K562 (cell line): Measurements from ENCODE around the gene ZDHHC18. TPM values are rescaled to one million over a fixed set of nuclear protein-coding genes. Genes with fewer than 3 reads are reported as not detected.

ENCODE experiments used
- ATAC-seq: fragments of 200-7000 bp; cut with Tn5 transposase; 3 replicates; pipeline ENCODE4 v1.9.1; 2020; ENCODE audit warnings: moderate library complexity
- BruUV-seq: library from RNA; stranded (reverse); fragments of 400-500 nt; replicated peaks from 2 replicates; lab custom pipeline; 2021; lab: Mats Ljungman, UMichigan
- CTCF ChIA-PET: fragments of 300-600 bp; formaldehyde crosslinking; extraction: SDS; loops from one replicate; lab custom pipeline; 2021; ENCODE audit warnings: low intra/inter-chr PET ratio; lab: Yijun Ruan, JAX
- POLR2A ChIA-PET: fragments of 300-600, 350-650 bp; sonication (Branson Sonifier 250); formaldehyde crosslinking; extraction: SDS; loops from one replicate; lab custom pipeline; 2021; ENCODE audit warnings: antibody characterized with exemption, inconsistent platforms; lab: Yijun Ruan, JAX
- DNase-seq, 4 experiments: peaks; one replicate each; pipeline versions ENCODE4 v3.0.0 to v3.0.0-alpha.2; 2011 to 2018; ENCODE audit warnings: low spot score in 3 of 4, mixed read lengths in 3 of 4; ENCODE audit errors: extremely low read depth in 1 of 4
- FAIRE-seq: peaks from 2 replicates; lab custom pipeline; 2011; peaks lifted over from hg19 to GRCh38; lab: Jason Lieb, UNC
- H2AFZ ChIP-seq: 2 replicates; pipeline ENCODE4 v1.6.0; 2011; ENCODE audit warnings: low read depth, low read length, control low read depth, inconsistent platforms
- H3K27ac ChIP-seq: fragments of 200-600 bp; 3 replicates; pipeline ENCODE4 v1.8.0; 2011; ENCODE audit warnings: low read depth, mild to moderate bottlenecking, control low read depth, inconsistent platforms, low read length, moderate library complexity, mixed read lengths; ENCODE audit errors: extremely low read depth
- H3K27me3 ChIP-seq, 2 experiments: fragments of 300-600 bp in 1 of 2; 2 replicates in 1 of 2; 3 replicates in 1 of 2; pipeline versions ENCODE4 v1.6.0 to v1.8.0; 2011; ENCODE audit warnings: inconsistent platforms in 2 of 2, low read length in 2 of 2, mild to moderate bottlenecking in 1 of 2, mixed read lengths in 1 of 2, moderate library complexity in 1 of 2; ENCODE audit not compliant: control insufficient read depth in 2 of 2, insufficient read depth in 2 of 2
- H3K36me3 ChIP-seq: fragments of 300-600 bp; 3 replicates; pipeline ENCODE4 v1.8.0; 2011; ENCODE audit warnings: mild to moderate bottlenecking, low read length, inconsistent platforms; ENCODE audit not compliant: control insufficient read depth, insufficient read depth
- H3K4me1 ChIP-seq, 2 experiments: fragments of 200-600 bp in 1 of 2; replicated peaks in 1 of 2; 2 replicates in 1 of 2; 3 replicates in 1 of 2; pipeline versions ENCODE4 v1.5.1 to v1.8.0; 2011; ENCODE audit warnings: inconsistent platforms in 2 of 2, low read length in 2 of 2, mild to moderate bottlenecking in 1 of 2, mixed read lengths in 1 of 2, moderate library complexity in 1 of 2; ENCODE audit not compliant: control insufficient read depth in 2 of 2, insufficient read depth in 2 of 2
- H3K4me2 ChIP-seq: 2 replicates; pipeline ENCODE4 v1.6.1; 2011; ENCODE audit warnings: low read length, control low read depth, inconsistent platforms, mixed read lengths; ENCODE audit not compliant: insufficient read depth
- H3K4me3 ChIP-seq: fragments of 200-600 bp; sonication (generic), shearing (Covaris generic); 2 replicates; pipeline ENCODE4 v1.5.1; 2016; ENCODE audit warnings: control low read depth, inconsistent platforms
- H3K79me2 ChIP-seq: fragments of 200-600 bp; 3 replicates; pipeline ENCODE4 v1.8.0; 2011; ENCODE audit warnings: low read length, inconsistent platforms; ENCODE audit not compliant: control insufficient read depth, insufficient read depth
- H3K9ac ChIP-seq, 2 experiments: 2 replicates each; pipeline versions ENCODE4 v1.6.0 to v1.6.1; 2011; ENCODE audit warnings: low read depth in 2 of 2, low read length in 2 of 2, control low read depth in 1 of 2, inconsistent platforms in 1 of 2, mild to moderate bottlenecking in 1 of 2, mixed read lengths in 1 of 2; ENCODE audit not compliant: insufficient read depth in 1 of 2
- H3K9me1 ChIP-seq: one replicate; pipeline ENCODE4 v1.6.0; 2011; ENCODE audit warnings: inconsistent platforms, mild to moderate bottlenecking, low read length, moderate library complexity; ENCODE audit not compliant: control insufficient read depth, insufficient read depth
- H3K9me3 ChIP-seq: replicated peaks from 2 replicates; pipeline ENCODE4 v1.5.1; 2011; ENCODE audit warnings: low read depth, low read length, inconsistent platforms; ENCODE audit not compliant: control insufficient read depth, insufficient read depth
- H4K20me1 ChIP-seq: replicated peaks from 2 replicates; pipeline ENCODE4 v1.6.1; 2011; ENCODE audit warnings: low read length, inconsistent platforms, mixed read lengths; ENCODE audit not compliant: control insufficient read depth, insufficient read depth
- BRD4 ChIP-seq: fragments of 200-600 bp; sonication (generic); IDR thresholded peaks from 2 replicates; pipeline ENCODE4 v1.6.1; 2017; ENCODE audit warnings: inconsistent platforms
- C11orf30 ChIP-seq: fragments of 450-650 bp; IDR thresholded peaks from 2 replicates; pipeline ENCODE4 v1.6.1; 2016; ENCODE audit warnings: low read depth, mild to moderate bottlenecking
- DMBX1 ChIP-seq: fragments of 250-450 bp; sonication (Bioruptor Pico); IDR thresholded peaks from 2 replicates; pipeline ENCODE4 v1.8.0; 2022; ENCODE audit warnings: inconsistent platforms, mild to moderate bottlenecking, moderate library complexity, borderline replicate concordance
- HEY1 ChIP-seq: fragments of 250-450 bp; sonication (Bioruptor Pico); IDR thresholded peaks from 2 replicates; pipeline ENCODE4 v1.5.0; 2020; ENCODE audit warnings: mild to moderate bottlenecking, moderate library complexity, borderline replicate concordance
- KDM1A ChIP-seq, 2 experiments: fragments of 450-650 bp; IDR thresholded peaks; 2 replicates each; pipeline ENCODE4 v1.6.1; 2016; ENCODE audit warnings: mild to moderate bottlenecking in 2 of 2
- MTF1 ChIP-seq: fragments of 250-450 bp; sonication (Bioruptor Pico); IDR thresholded peaks from 2 replicates; pipeline ENCODE4 v1.9.0; 2021; ENCODE audit warnings: moderate library complexity, mild to moderate bottlenecking, inconsistent platforms, borderline replicate concordance
- MYC ChIP-seq, 2 experiments: fragments of 250-450 bp in 1 of 2; sonication (Bioruptor Pico) in 1 of 2; IDR thresholded peaks; 2 replicates each; pipeline versions ENCODE4 v1.5.1 to v1.6.1; 2012 to 2021; ENCODE audit warnings: low read depth in 2 of 2, borderline replicate concordance in 1 of 2, improper control_type of control experiment in 1 of 2, low read length in 1 of 2, mild to moderate bottlenecking in 1 of 2, moderate library complexity in 1 of 2
- RCOR1 ChIP-seq, 2 experiments: IDR thresholded peaks; 2 replicates each; pipeline ENCODE4 v1.6.1; 2012; ENCODE audit warnings: low read depth in 2 of 2, low read length in 2 of 2, borderline replicate concordance in 1 of 2, improper control_type of control experiment in 1 of 2
- SNIP1 ChIP-seq: fragments of 450-650 bp; IDR thresholded peaks from 2 replicates; pipeline ENCODE4 v1.7.1; 2017; ENCODE audit warnings: low read depth, mild to moderate bottlenecking
- TAF9B ChIP-seq: fragments of 450-650 bp; IDR thresholded peaks from 2 replicates; pipeline ENCODE4 v1.6.1; 2018; ENCODE audit warnings: mild to moderate bottlenecking; ENCODE audit not compliant: partially characterized antibody
- TBL1XR1 ChIP-seq, 2 experiments: IDR thresholded peaks; 2 replicates each; pipeline ENCODE4 v1.6.1; 2012; ENCODE audit warnings: improper control_type of control experiment in 2 of 2, low read length in 2 of 2, mild to moderate bottlenecking in 1 of 2
- ZNF316 ChIP-seq: fragments of 450-650 bp; IDR thresholded peaks from 2 replicates; pipeline ENCODE4 v1.6.1; 2016
- ZZZ3 ChIP-seq: fragments of 450-650 bp; IDR thresholded peaks from 2 replicates; pipeline ENCODE4 v1.6.1; 2016; ENCODE audit warnings: antibody characterized with exemption, mild to moderate bottlenecking, moderate library complexity
- WGBS: fragments of 100-300 bp; shearing (Covaris generic); methylation state at CpG from one replicate; pipeline ENCODE4 v1.1.6; 2016; ENCODE audit warnings: low coverage, mixed read lengths; ENCODE audit not compliant: insufficient coverage; ENCODE audit errors: missing lambda C conversion rate; 5-methylcytosine and 5-hydroxymethylcytosine counted together
- in situ Hi-C: fragments of 300-500 bp; cut with MboI; formaldehyde crosslinking; loops from 4 replicates; pipeline ENCODE4 v1.15.0; 2018; ENCODE audit warnings: inconsistent platforms, mixed read lengths
- intact Hi-C: fragments of 100-400 bp; cut with micrococcal nuclease; formaldehyde crosslinking; loops from 2 replicates; pipeline ENCODE4 v1.14.2; 2022
- polyA plus RNA-seq, 8 experiments: library from polyadenylated mRNA; depleted of rRNA in 4 of 8; stranded (reverse) in 5 of 8; unstranded in 3 of 8; fragments of >200 nt; fragmentation: Nextera tagmentation in 2 of 8; fragmentation: Illumina TruSeq in 1 of 8; extraction: Ambion mirVana in 2 of 8; extraction: Trizol in 1 of 8; gene quantifications; 2 replicates each; pipeline versions ENCODE4 v1.2.1 to v1.2.3, GENCODE V29; 2011 to 2014; ENCODE audit warnings: inconsistent platforms in 1 of 8, missing spikeins in 1 of 8
- total RNA-seq, 7 experiments: library from RNA; depleted of rRNA in 6 of 7; stranded (reverse); fragments of >200 nt in 6 of 7; fragmentation: Illumina TruSeq in 2 of 7; extraction: Trizol in 2 of 7; gene quantifications; 2 replicates each; pipeline versions ENCODE4 v1.2.1 to v1.2.3, GENCODE V29; 2011 to 2021; ENCODE audit warnings: low replicate concordance in 1 of 7

The ZDHHC18 gene
- total and polyA plus RNA-seq, 9 of the 15 experiments (the other 6 are each of a cell fraction or from before 2014, with no cell fraction given) = 0.42 to 35.6 (median 15.8) TPM

DNA sequence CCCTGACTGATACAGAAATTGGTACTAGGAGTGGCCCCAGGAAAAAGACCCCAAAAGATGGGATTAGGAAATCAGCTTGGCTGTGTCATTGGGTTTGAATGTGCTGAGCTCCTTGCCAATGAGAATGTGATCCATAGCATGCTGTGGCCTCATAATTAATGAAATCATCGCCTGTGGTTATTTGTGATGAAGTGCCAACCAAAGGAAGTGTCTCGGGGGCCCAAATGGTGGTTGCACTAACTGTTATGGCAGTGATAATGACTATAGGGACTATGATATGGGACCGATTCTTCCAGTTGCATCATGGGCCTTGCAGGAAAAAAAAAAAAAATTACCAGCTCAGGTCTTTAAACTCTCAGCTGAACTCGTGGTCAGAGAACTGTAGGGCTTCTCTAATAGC, 15.4 kb upstream of the ZDHHC18 start:
- no peak overlapping the region for H3K9ac ChIP-seq
- H4K20me1 ChIP-seq = no peaks in the 10 kb centered on the region
- no peak overlapping the region for H2AFZ ChIP-seq
- H3K4me1 ChIP-seq = no peaks in the 10 kb centered on the region; a peak in 2 of 5 replicates
- no peak overlapping the region for H3K4me2 ChIP-seq
- BruUV-seq = no TSS peak
- H3K9me1 ChIP-seq = no peaks in the 10 kb centered on the region
- no peak for ATAC-seq
- in situ Hi-C loops (no loop called here), intact Hi-C loops (loop anchor here (5.0 kb wide), 1 partner anchor 66 kb away; no protein-coding TSS in a partner anchor)
- no peaks in the 10 kb centered on the region for H3K36me3 ChIP-seq
- H3K79me2 ChIP-seq = no peaks in the 10 kb centered on the region
- no peaks in the 10 kb centered on the region for H3K27me3 ChIP-seq
- FAIRE-seq = no peak
- CTCF ChIA-PET = interaction anchor here (0.6 to 1.2 kb wide), 3 partner anchors 16 to 208 kb away, joined by 3 to 7 read pairs (median 4); no protein-coding TSS in a partner anchor
- no peak for DNase-seq
- TF ChIP-seq ZZZ3 (no peak), TBL1XR1 (IDR thresholded peaks at IDR 0.05; ENCODE audit: low read length in 2 of 2) (no peak), MYC (IDR thresholded peaks at IDR 0.05; ENCODE audit: low read depth, low read length) (no peak), MYC (CRISPR knock-in tag; IDR thresholded peaks at IDR 0.05; ENCODE audit: borderline replicate concordance, low read depth) (no peak)
- no peak overlapping the region for H3K4me3 ChIP-seq
- no peaks in the 10 kb centered on the region for H3K9me3 ChIP-seq
- 29% methylated on average over 4 of the region's 4 CpGs for WGBS
- H3K27ac ChIP-seq = no peak overlapping the region
- POLR2A ChIA-PET = interaction anchor here (0.7 to 1.4 kb wide), 4 partner anchors 10 to 267 kb away, joined by 3 to 5 read pairs (median 4); no protein-coding TSS in a partner anchor

DNA sequence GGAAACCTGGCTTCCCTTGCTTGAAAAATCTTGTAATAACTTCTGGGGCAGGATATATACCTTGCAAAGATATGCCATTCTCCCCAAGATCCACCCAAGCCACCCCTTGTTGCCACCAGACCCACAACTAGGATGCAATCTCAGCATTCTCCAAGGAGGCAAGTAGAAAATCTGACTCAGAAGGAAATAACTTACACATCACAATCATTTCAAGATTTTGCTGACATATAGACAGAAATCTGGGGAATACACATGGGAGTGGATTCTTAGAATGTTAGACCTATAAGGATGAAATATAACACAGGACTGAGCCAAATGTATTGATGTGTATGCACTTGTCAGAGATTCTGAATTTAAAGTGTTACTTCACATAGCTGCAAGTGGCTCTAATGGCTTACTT, 14.8 kb upstream of the ZDHHC18 start:
- no peak for ATAC-seq
- H3K4me2 ChIP-seq = no peak overlapping the region
- H3K4me3 ChIP-seq = no peak overlapping the region
- H3K9me1 ChIP-seq = no peaks in the 10 kb centered on the region
- H3K27ac ChIP-seq = no peak overlapping the region
- POLR2A ChIA-PET = interaction anchor here (0.6 to 1.4 kb wide), 4 partner anchors 9 to 268 kb away, joined by 3 to 5 read pairs (median 4); no protein-coding TSS in a partner anchor
- no peaks in the 10 kb centered on the region for H3K79me2 ChIP-seq
- CTCF ChIA-PET = interaction anchor here (0.5 to 0.9 kb wide), 3 partner anchors 16 to 206 kb away, joined by 3 to 7 read pairs (median 4); no protein-coding TSS in a partner anchor
- no peaks in the 10 kb centered on the region for H3K36me3 ChIP-seq
- H2AFZ ChIP-seq = no peak overlapping the region
- in situ Hi-C loops (no loop called here), intact Hi-C loops (loop anchor here (5.0 kb wide), 1 partner anchor 66 kb away; no protein-coding TSS in a partner anchor)
- DNase-seq = no peak
- TF ChIP-seq SNIP1 (no peak), DMBX1 (CRISPR knock-in tag) (no peak), C11orf30 (0 out of 2 replicates have a peak, but pooled peaks have one; percentile 4), BRD4 (no peak), RCOR1 (IDR thresholded peaks at IDR 0.05; ENCODE audit: borderline replicate concordance in 1 of 2, low read depth in 2 of 2, low read length in 2 of 2) (no peak), HEY1 (CRISPR knock-in tag) (no peak), MTF1 (CRISPR knock-in tag) (no peak), TAF9B (no peak), ZNF316 (0 out of 2 replicates have a peak, but pooled peaks have one; percentile 18), KDM1A (IDR thresholded peaks at IDR 0.05) (peak; percentile 31 to 60; a peak in 3 of 4 replicates)
- no peaks in the 10 kb centered on the region for H4K20me1 ChIP-seq
- BruUV-seq = no TSS peak
- FAIRE-seq = no peak
- H3K27me3 ChIP-seq = no peaks in the 10 kb centered on the region
- H3K9me3 ChIP-seq = no peaks in the 10 kb centered on the region
- H3K9ac ChIP-seq = no peak overlapping the region
- no peaks in the 10 kb centered on the region; a peak in 2 of 5 replicates for H3K4me1 ChIP-seq
